Measurements from ENCODE around the gene VAMP7. TPM values are rescaled to one million over a fixed set of nuclear protein-coding genes. Genes with fewer than 3 reads are reported as not detected.
"Not testable (repeated sequence)": the region's sequence is repeated elsewhere in the genome, so short reads cannot be mapped to it uniquely, and the experiment has no call there.

VAMP7 gene
- polyA plus RNA-seq, 10 donors, result 23.7 to 29.2 (median 26.7) TPM

DNA sequence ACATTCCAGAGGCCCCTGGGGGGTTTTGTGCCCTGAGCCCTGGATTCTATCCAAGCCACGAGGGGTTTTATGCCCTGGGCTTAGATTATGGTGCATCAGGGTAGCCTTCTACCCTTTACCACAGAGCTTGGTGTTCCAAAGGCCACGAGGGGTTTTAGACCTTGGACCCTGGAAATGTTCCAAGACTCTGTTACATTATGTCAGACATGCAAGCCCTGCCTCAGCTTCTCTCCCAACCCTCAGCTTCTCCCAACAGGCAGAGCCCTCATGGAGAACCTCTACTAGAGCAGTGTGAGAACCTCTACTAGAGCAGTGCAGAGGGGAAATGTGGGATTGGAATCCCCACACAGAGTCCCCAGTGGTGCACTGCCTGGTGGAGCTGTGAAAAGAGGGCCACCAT is 105.8 kb downstream of the VAMP7 start:
- DNase-seq, result not testable (repeated sequence)

DNA sequence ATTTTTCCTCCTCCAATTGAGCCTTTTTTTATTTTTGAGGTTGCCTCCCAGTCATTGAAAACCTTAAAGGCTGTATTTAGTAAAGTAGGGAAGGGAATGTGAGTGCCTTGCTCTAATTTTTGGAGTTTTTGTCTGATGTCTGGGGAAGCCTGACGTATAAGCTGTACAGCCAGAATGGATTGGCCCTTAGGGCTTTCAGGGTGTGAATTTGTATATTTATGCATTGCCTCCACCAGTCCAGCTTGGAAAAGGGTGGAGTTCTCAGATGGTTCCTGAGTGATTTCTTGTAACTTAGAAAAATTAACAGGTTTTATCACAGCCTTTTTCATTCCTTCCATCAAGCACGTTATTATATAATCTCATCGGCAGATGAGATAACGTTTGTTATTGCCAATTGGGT is 107.7 kb downstream of the VAMP7 start:
- DNase-seq, result no peak

Other genes with a start within 250 kb of the VAMP7 start
- gene IL9R, start 116.4 kb downstream of the VAMP7 start, polyA plus RNA-seq (ENCODE audit: insufficient read length in 10 of 10), result under 1 TPM in 2 of 10 donors, not detected in 8; 0.07 to 0.38 TPM